ENCODE data around the gene GTF2F2.

GTF2F2 gene, protein sequence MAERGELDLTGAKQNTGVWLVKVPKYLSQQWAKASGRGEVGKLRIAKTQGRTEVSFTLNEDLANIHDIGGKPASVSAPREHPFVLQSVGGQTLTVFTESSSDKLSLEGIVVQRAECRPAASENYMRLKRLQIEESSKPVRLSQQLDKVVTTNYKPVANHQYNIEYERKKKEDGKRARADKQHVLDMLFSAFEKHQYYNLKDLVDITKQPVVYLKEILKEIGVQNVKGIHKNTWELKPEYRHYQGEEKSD

DNA sequence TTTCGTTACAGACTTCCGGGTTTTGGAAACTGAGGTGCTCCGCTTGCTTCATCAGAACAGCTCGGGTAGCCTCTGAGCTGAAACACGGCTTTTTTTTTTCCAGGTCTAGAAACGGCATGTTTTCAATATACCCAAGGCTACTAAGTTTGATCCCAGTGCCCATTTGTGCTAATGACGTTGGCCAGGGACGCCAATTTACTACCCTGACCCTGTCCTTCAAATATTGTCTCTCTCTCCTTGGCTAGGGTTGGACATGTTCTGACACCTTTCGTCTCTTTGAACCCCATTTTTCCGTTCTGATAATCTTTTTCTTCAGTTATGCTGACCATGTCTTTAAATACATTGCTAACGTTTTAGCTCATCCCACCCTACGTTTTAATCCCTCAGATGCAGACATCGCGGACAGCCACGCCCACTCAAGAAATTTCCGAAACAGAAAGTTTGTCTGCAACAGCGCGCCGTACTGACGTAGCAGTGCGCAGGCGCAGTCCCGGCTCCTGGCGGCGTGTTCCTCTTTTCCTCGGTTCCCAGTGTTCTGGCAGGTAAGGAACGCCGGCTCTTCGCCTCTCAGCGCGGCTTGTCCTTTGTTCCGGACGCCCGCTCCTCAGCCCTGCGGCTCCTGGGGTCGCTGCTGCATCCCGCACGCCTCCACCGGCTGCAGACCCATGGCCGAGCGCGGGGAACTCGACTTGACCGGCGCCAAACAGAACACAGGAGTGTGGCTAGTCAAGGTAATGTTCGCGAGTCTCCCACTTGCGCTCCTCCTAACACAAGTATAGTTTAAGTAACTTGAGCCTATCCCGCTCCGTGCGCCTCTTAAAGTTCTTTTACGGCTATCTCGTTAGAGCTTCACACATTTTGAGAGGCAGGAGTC, at the start of gene GTF2F2:
TSS of gene GTF2F2 (plus strand) at position 520 of the 874 bp plus-strand sequence. CDS start at position 666, 146 bp downstream.
- Mint-ChIP-seq H3K36me3 (peaks cover 2% of the 10 kb centered on the region), H3K4me1 (peaks cover 17% of the 10 kb centered on the region), H3K9me3 (no peaks in the 10 kb centered on the region)

DNA sequence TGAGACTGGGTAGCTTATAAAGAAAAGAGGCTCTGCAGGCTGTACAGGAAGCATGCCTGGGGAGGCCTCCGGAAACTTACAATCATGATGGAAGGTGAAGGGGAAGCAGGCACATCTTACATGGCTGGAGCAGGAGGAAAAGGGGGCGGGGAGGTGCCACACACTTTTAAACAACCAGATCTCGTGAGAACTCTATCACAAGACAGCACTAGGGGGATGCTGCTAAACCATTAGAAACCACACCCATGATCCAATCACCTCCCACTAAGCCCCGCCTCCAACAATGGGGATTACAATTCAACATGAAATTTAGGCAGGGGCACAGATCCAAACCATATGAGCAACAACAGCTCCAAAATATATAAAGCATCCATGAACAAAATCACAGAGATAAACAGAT, 46.5 kb upstream of the GTF2F2 start:
- H3K36me3 Mint-ChIP-seq: no peaks in the 10 kb centered on the region
- H3K4me1 Mint-ChIP-seq: no peaks in the 10 kb centered on the region
- H3K4me3 Mint-ChIP-seq: no peak overlapping the region
- H3K27ac Mint-ChIP-seq: no peak overlapping the region
- H3K27me3 Mint-ChIP-seq: no peaks in the 10 kb centered on the region
- no peaks in the 10 kb centered on the region for H3K9me3 Mint-ChIP-seq

More for the DNA sequence above, at the start of gene GTF2F2:
- Mint-ChIP-seq H3K4me3 (no peak within 1 kb of the TSS), H3K27ac (no peak within 1 kb of the TSS), H3K27me3 (no peaks in the 10 kb centered on the region)

DNA sequence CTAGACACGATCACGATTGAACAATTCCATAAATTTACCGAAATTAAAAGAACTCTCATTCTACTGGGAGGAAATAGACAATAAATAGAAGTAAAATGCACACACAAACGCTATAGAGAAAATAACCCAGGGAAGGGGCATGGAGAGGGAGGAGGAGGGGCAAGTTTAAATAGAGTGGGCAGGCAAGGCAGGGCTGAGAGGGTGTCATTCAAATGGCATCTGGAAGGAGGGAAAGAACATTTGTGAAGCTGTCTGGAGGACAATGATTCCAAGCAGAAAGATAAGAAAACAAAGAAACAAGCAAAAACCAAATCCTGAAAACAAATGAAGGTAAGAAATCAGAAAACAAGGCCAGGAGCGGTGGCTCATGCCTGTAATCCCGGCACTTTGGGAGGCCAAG, 45.6 kb upstream of the GTF2F2 start:
- Mint-ChIP-seq H3K27me3 (no peaks in the 10 kb centered on the region), H3K4me3 (no peak overlapping the region), H3K4me1 (no peaks in the 10 kb centered on the region), H3K9me3 (no peaks in the 10 kb centered on the region), H3K36me3 (no peaks in the 10 kb centered on the region), H3K27ac (no peak overlapping the region)

DNA sequence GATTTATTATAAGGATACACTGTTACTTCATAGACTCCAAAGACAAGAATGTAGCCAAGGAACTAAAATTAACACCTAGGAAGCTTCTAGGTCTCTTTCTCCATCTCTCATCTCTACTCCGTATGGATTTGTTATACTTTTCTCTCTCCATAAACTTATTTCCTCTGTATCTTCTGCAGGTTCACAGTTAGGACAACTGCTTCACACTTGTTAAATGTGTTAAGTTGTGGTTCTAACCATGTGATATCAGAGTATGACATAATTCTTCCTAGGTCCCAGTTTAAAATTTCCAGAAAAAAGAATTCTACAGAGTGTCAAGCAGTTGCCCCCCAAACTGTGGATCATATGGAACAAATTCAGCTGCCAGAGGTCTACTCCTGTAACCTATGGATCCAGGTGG, 42.3 kb upstream of the GTF2F2 start:
- no peaks in the 10 kb centered on the region for H3K27me3 Mint-ChIP-seq
- H3K4me1 Mint-ChIP-seq: no peaks in the 10 kb centered on the region
- no peaks in the 10 kb centered on the region for H3K9me3 Mint-ChIP-seq
- H3K27ac Mint-ChIP-seq: no peak overlapping the region
- H3K4me3 Mint-ChIP-seq: no peak overlapping the region
- no peaks in the 10 kb centered on the region for H3K36me3 Mint-ChIP-seq

DNA sequence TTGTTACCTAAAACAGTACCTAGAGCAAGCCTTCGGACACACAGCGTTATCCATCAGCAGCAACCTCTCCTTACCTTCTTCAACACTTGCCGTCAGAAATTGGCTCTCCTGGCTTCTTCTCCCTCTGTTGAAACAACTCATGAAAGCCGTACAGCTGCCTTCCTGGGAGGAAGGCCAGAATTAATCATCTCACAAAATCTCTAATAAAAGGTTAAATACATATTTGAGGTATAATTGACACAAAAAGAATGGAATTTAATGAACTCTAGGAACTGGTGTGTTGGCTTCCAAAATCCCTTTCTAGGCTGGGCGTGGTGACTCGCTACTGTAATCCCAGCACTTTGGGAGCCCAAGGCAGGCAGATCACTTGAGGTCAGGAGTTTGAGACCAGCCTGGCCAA, 37.3 kb upstream of the GTF2F2 start:
- H3K27ac Mint-ChIP-seq: no peak overlapping the region
- H3K4me1 Mint-ChIP-seq: no peaks in the 10 kb centered on the region
- H3K4me3 Mint-ChIP-seq: no peak overlapping the region
- H3K9me3 Mint-ChIP-seq: no peaks in the 10 kb centered on the region
- H3K36me3 Mint-ChIP-seq: no peaks in the 10 kb centered on the region
- no peaks in the 10 kb centered on the region for H3K27me3 Mint-ChIP-seq

DNA sequence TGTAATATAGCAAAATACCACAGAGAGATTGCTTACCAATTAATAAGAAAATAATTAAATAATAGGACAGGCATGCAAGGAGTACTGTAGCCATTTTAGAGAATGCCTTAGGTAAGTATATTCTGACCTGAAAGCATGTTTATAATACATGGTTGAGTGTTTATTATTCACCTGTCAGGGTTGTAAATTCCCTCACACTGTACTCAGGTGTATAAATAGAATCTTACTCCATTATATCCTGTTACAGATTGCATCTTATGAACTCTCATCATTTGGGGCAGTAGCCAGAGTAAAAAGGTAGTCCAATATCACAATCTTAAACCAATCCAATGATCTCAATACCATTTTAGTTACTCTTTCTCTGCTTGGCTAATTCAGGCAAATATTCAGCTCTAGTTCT, 35.8 kb upstream of the GTF2F2 start:
- Mint-ChIP-seq H3K27ac (no peak overlapping the region), H3K4me3 (no peak overlapping the region), H3K9me3 (no peaks in the 10 kb centered on the region)

DNA sequence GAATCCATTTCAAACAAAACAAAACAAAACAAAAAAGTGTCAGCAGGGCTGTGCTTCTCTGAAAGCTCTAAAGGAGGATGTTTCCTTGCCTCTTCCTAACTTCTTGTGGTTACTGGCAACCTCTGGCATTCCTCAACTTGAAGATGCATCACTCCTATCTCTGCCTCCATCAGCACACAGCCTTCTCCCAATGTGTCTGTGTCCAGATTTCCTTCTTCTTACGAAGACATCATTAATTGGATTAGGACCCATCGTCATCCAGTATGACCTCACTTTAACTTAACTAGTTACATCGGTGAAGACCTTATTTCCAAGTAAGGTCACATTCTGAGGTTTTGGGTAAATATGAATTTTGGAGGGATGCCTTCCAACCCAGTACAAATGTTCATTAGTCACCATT, 33.8 kb upstream of the GTF2F2 start:
- Mint-ChIP-seq H3K4me3 (no peak overlapping the region), H3K27ac (no peak overlapping the region), H3K9me3 (no peaks in the 10 kb centered on the region), H3K27me3 (peaks cover 1% of the 10 kb centered on the region), H3K36me3 (no peaks in the 10 kb centered on the region), H3K4me1 (no peaks in the 10 kb centered on the region)

More for the DNA sequence above, 35.8 kb upstream of the GTF2F2 start:
- Mint-ChIP-seq H3K36me3 (no peaks in the 10 kb centered on the region), H3K4me1 (no peaks in the 10 kb centered on the region), H3K27me3 (no peaks in the 10 kb centered on the region)

DNA sequence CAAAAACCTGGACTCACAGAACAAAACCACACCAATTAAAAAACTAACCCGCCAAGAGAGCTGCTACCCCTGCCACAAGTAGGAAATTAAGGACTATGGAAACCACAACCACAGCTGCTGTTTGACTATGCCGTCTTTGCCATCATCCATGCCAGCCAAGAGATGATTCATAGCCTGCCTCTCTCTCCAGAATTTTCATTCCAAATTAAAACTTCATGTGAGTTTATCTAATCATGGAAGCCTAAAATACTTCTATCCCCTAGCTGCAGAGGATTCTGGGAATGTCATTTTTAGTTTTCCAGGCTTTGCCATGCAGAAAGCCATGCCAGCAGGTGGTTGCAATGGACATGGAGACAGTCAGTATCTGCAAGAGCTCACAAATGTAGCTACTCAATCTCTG, 27.6 kb upstream of the GTF2F2 start:
- no peak overlapping the region for H3K27ac Mint-ChIP-seq
- H3K27me3 Mint-ChIP-seq: peaks cover 3% of the 10 kb centered on the region

DNA sequence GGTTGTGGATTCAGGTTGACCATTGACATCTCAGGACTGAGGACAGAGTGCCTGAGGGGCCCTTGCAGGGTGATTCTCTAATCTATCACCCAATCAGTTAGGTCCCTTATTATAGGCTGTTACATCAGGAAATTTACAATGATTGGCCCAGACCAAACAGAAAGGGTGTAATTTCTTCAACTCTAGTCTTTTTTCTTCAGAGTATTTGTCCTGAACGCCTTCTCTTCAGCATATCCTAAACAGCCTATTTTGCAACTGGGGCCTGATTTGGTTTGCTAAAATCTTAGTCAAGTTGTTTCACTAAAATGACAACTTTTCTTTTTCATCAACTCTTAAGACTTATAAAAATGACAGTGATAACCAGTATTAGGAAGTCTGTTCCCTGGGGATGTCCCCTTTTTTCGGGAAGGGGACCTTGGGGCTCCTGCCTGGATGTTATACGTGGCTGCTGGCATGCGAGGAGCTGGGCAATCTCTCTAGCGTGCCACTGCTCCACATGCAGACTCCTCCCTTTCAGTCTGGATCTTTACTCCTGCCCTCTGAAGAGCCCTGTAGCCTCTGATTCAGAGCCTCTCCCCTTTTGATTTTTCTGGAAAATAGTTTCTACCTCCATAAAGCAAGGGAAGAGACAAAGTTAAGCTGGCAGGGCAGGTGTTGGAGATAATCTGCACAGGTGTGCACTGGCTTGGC, 19.6 kb upstream of the GTF2F2 start:
- Mint-ChIP-seq H3K27ac (no peak overlapping the region), H3K4me1 (no peaks in the 10 kb centered on the region), H3K27me3 (peaks cover 2% of the 10 kb centered on the region), H3K36me3 (no peaks in the 10 kb centered on the region), H3K4me3 (no peak overlapping the region), H3K9me3 (no peaks in the 10 kb centered on the region)

More for the DNA sequence above, 27.6 kb upstream of the GTF2F2 start:
- Mint-ChIP-seq H3K36me3 (no peaks in the 10 kb centered on the region), H3K4me3 (no peak overlapping the region), H3K4me1 (no peaks in the 10 kb centered on the region), H3K9me3 (no peaks in the 10 kb centered on the region)

DNA sequence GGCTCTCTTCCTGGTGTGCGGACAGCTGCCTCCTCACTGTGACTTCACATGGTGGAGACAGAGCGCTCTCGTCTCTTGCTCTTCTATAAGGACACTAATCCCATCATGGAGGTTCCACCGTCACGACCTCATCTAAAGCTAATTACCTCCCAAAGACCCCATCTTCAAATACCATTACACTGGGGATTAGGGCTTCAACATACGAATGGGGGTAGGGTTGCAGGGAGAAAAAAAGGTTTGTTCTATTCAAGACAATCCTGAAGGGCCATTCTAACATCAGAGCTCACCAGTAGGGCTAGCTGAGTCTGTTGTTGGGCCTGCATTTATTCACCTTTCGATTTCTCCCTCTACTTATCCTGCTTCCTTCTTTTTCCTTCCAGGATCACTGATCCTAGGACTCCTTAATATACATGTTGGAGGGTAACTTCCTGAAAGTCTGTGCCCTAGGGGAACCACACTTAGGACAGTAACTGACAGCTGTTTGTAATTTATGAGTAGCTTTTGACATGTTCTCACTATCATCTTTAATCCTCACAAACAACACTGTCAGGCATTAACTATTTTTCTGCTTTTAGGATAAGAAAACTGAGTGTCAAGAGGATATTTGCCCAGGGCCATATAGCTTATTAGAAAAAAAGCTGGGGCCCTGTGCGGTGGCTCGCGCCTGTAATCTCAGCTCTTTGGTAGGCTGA, 18.8 kb upstream of the GTF2F2 start:
- Mint-ChIP-seq H3K27ac (no peak overlapping the region), H3K4me3 (no peak overlapping the region), H3K9me3 (no peaks in the 10 kb centered on the region), H3K27me3 (peaks cover 2% of the 10 kb centered on the region), H3K36me3 (no peaks in the 10 kb centered on the region), H3K4me1 (no peaks in the 10 kb centered on the region)

DNA sequence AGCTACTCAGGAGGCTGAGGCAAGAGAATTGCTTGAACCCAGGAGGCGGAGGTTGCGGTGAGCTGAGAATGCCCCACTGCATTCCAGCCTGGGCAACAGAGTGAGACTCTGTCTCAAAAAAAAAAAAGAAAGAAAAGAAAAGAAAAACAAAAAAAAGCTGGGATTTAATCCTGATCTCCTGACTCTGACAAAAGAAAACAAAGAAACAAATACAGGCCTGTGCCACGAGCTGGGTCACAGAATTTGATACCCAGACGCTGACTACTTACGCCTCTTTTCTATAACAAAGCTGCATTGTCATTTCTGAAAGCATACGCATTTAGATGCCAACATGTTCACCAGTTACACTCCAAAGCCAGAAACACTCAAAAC, 18.2 kb upstream of the GTF2F2 start:
- peaks cover 4% of the 10 kb centered on the region for H3K27me3 Mint-ChIP-seq
- H3K27ac Mint-ChIP-seq: no peak overlapping the region
- H3K4me3 Mint-ChIP-seq: no peak overlapping the region
- no peaks in the 10 kb centered on the region for H3K9me3 Mint-ChIP-seq
- H3K36me3 Mint-ChIP-seq: no peaks in the 10 kb centered on the region
- no peaks in the 10 kb centered on the region for H3K4me1 Mint-ChIP-seq

DNA sequence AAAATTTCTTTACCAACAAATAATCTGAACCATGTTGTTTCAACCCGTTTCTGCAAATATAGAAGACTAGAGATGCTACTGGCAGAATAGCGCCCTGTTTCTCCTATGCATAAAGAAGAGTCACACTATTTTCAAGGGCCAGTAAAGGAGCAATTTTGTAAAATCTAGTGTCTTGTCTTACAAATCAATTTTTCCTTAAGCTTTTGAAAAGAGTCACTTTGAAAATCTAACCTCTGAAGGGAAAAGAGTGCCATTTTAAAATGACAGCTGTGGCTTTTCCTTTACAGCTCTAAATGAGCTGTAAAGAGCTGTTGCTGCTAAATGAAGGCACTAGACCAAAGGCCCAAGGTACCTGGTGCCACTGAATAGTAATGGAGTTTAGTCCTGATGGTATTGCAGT, 16.9 kb upstream of the GTF2F2 start:
- Mint-ChIP-seq H3K27me3 (peaks cover 4% of the 10 kb centered on the region), H3K4me3 (no peak overlapping the region), H3K36me3 (no peaks in the 10 kb centered on the region), H3K4me1 (no peaks in the 10 kb centered on the region), H3K27ac (no peak overlapping the region), H3K9me3 (no peaks in the 10 kb centered on the region)

DNA sequence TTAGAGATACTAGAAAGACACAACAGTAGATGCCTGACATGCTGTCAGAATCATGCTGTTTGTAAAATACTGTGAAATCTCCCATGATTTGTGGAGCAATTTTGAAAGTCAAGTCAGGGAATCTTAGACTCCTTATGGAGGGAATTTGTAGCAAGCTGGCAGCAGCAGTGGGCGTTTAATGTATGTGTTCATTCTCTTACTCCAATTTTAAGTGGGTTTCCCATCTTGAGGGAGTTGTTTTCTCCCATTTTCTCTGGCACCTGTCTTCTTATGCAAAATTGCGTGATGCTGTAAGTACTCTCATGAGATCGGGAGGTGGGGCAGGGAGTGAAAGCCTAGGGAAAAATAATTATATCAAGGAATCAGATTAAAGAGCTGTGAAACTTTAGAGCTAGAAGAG, 16.0 kb upstream of the GTF2F2 start:
- H3K9me3 Mint-ChIP-seq: no peaks in the 10 kb centered on the region
- peaks cover 3% of the 10 kb centered on the region for H3K4me1 Mint-ChIP-seq
- no peaks in the 10 kb centered on the region for H3K36me3 Mint-ChIP-seq
- peak overlapping the region; percentile 41 for H3K27ac Mint-ChIP-seq
- no peak overlapping the region for H3K4me3 Mint-ChIP-seq
- peaks cover 4% of the 10 kb centered on the region for H3K27me3 Mint-ChIP-seq

DNA sequence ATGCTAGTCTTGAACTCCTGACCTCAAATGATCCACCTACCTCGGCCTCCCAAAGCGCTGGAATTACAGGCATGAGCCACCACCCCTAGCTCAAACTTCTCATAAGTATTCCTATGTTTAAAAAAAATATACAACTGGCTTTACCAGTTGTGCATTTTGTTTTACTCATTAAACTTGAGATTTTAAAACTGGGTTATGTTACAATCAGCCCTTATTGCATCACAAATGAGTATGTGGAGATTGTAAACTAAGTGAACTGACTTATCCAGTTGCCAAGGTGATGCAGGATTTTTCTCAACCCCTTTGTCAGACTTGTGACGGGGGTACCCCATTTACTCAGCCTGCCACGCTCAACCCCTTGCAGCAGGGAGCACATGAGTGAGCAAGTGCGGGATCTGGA, 14.4 kb upstream of the GTF2F2 start:
- H3K27ac Mint-ChIP-seq: no peak overlapping the region
- peaks cover 3% of the 10 kb centered on the region for H3K4me1 Mint-ChIP-seq
- no peak overlapping the region for H3K4me3 Mint-ChIP-seq
- H3K27me3 Mint-ChIP-seq: peaks cover 4% of the 10 kb centered on the region
- H3K9me3 Mint-ChIP-seq: no peaks in the 10 kb centered on the region
- H3K36me3 Mint-ChIP-seq: no peaks in the 10 kb centered on the region

DNA sequence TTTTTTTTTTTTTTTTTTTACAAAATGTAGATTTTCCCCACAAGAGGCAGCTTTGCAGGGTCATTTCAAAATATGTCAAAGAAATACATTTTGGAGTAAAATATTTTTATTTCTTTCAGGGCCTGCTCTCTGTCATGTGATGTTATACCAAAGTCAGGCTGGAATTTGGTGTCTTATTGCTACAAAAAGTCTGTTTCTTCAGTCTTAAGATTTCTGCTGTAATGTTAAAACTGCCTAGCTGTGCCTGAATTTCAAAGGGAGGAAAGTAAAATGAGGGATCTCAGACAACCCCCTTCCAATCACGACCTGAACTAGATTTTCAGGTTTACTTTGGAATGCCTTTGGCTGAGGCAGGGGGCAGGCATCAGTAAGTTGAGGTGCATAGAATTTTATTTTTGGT, 12.8 kb upstream of the GTF2F2 start:
- Mint-ChIP-seq H3K4me3 (no peak overlapping the region), H3K27ac (no peak overlapping the region), H3K9me3 (no peaks in the 10 kb centered on the region), H3K36me3 (no peaks in the 10 kb centered on the region), H3K4me1 (peaks cover 3% of the 10 kb centered on the region), H3K27me3 (peaks cover 4% of the 10 kb centered on the region)
